ENCODE data around the gene NALF2.

Gene NALF2

GRCh38 chrX:69531031-69531755, 27.1 kb downstream of the NALF2 start:
- no peaks in the 10 kb centered on the region for H3K4me1 ChIP-seq (ENCODE audit: control insufficient read depth in 1 of 2, insufficient read depth in 2 of 2, low read length in 2 of 2)
- H3K36me3 ChIP-seq (ENCODE audit: control insufficient read depth in 1 of 2, insufficient read depth in 2 of 2, low read length in 2 of 2): no peaks in the 10 kb centered on the region
- H3K4me3 ChIP-seq (ENCODE audit: low read depth in 1 of 2, low read length in 2 of 2): no peak overlapping the region
- H3K27me3 ChIP-seq (ENCODE audit: low read depth, low read length): no peaks in the 10 kb centered on the region
- no peak overlapping the region for H3K27ac ChIP-seq (ENCODE audit: low read length)
- no peaks in the 10 kb centered on the region for H3K9me3 ChIP-seq (ENCODE audit: control insufficient read depth in 1 of 2, low read length in 2 of 2)

- Histone ChIP-seq H3K36me3 (ENCODE audit: control insufficient read depth in 1 of 2, insufficient read depth in 2 of 2, low read length in 2 of 2) (no peaks in the 10 kb centered on the region), H3K27ac (ENCODE audit: low read length) (no peak overlapping the region), H3K4me1 (ENCODE audit: control insufficient read depth in 1 of 2, insufficient read depth in 2 of 2, low read length in 2 of 2) (peaks cover 0 to 4% of the 10 kb centered on the region in 2 donors), H3K4me3 (ENCODE audit: low read depth in 1 of 2, low read length in 2 of 2) (no peak overlapping the region), H3K9me3 (ENCODE audit: control insufficient read depth in 1 of 2, low read length in 2 of 2) (no peaks in the 10 kb centered on the region), H3K27me3 (ENCODE audit: low read depth, low read length) (no peaks in the 10 kb centered on the region)
Measured at GRCh38 chrX:69535661-69536060, 31.5 kb downstream of the NALF2 start.

- H3K4me3 ChIP-seq (ENCODE audit: low read depth in 1 of 2, low read length in 2 of 2): peak overlapping the region; percentile 7 to 56
- H3K36me3 ChIP-seq (ENCODE audit: control insufficient read depth in 1 of 2, insufficient read depth in 2 of 2, low read length in 2 of 2): no peaks in the 10 kb centered on the region
- H3K27ac ChIP-seq (ENCODE audit: low read length): no peak overlapping the region
- peaks cover 0 to 4% of the 10 kb centered on the region in 2 donors for H3K4me1 ChIP-seq (ENCODE audit: control insufficient read depth in 1 of 2, insufficient read depth in 2 of 2, low read length in 2 of 2)
- H3K9me3 ChIP-seq (ENCODE audit: control insufficient read depth in 1 of 2, low read length in 2 of 2): no peaks in the 10 kb centered on the region
- no peaks in the 10 kb centered on the region for H3K27me3 ChIP-seq (ENCODE audit: low read depth, low read length)
Measured at GRCh38 chrX:69538321-69538876, 34.3 kb downstream of the NALF2 start.

- Histone ChIP-seq H3K4me1 (ENCODE audit: control insufficient read depth in 1 of 2, insufficient read depth in 2 of 2, low read length in 2 of 2) (peaks cover 0 to 4% of the 10 kb centered on the region in 2 donors), H3K27ac (ENCODE audit: low read length) (no peak overlapping the region), H3K36me3 (ENCODE audit: control insufficient read depth in 1 of 2, insufficient read depth in 2 of 2, low read length in 2 of 2) (no peaks in the 10 kb centered on the region), H3K27me3 (ENCODE audit: low read depth, low read length) (no peaks in the 10 kb centered on the region), H3K4me3 (ENCODE audit: low read depth in 1 of 2, low read length in 2 of 2) (no peak overlapping the region), H3K9me3 (ENCODE audit: control insufficient read depth in 1 of 2, low read length in 2 of 2) (no peaks in the 10 kb centered on the region)
Measured at GRCh38 chrX:69539437-69539836, 35.3 kb downstream of the NALF2 start.

- H3K27ac ChIP-seq (ENCODE audit: low read length): no peak overlapping the region
- no peak overlapping the region for H3K4me3 ChIP-seq (ENCODE audit: low read depth in 1 of 2, low read length in 2 of 2)
- no peaks in the 10 kb centered on the region for H3K36me3 ChIP-seq (ENCODE audit: control insufficient read depth in 1 of 2, insufficient read depth in 2 of 2, low read length in 2 of 2)
- no peaks in the 10 kb centered on the region for H3K27me3 ChIP-seq (ENCODE audit: low read depth, low read length)
- peaks cover 0 to 4% of the 10 kb centered on the region in 2 donors for H3K4me1 ChIP-seq (ENCODE audit: control insufficient read depth in 1 of 2, insufficient read depth in 2 of 2, low read length in 2 of 2)
- no peaks in the 10 kb centered on the region for H3K9me3 ChIP-seq (ENCODE audit: control insufficient read depth in 1 of 2, low read length in 2 of 2)
Measured at GRCh38 chrX:69541956-69542355, 37.8 kb downstream of the NALF2 start.

GRCh38 chrX:69543572-69543971, 39.4 kb downstream of the NALF2 start:
- H3K4me3 ChIP-seq (ENCODE audit: low read depth in 1 of 2, low read length in 2 of 2): no peak overlapping the region
- H3K9me3 ChIP-seq (ENCODE audit: control insufficient read depth in 1 of 2, low read length in 2 of 2): no peaks in the 10 kb centered on the region
- H3K4me1 ChIP-seq (ENCODE audit: control insufficient read depth in 1 of 2, insufficient read depth in 2 of 2, low read length in 2 of 2): peaks cover 0 to 4% of the 10 kb centered on the region in 2 donors
- no peak overlapping the region for H3K27ac ChIP-seq (ENCODE audit: low read length)
- no peaks in the 10 kb centered on the region for H3K36me3 ChIP-seq (ENCODE audit: control insufficient read depth in 1 of 2, insufficient read depth in 2 of 2, low read length in 2 of 2)
- H3K27me3 ChIP-seq (ENCODE audit: low read depth, low read length): no peaks in the 10 kb centered on the region

- H3K4me1 ChIP-seq (ENCODE audit: control insufficient read depth in 1 of 2, insufficient read depth in 2 of 2, low read length in 2 of 2): no peaks in the 10 kb centered on the region
- no peaks in the 10 kb centered on the region for H3K27me3 ChIP-seq (ENCODE audit: low read depth, low read length)
- no peak overlapping the region for H3K27ac ChIP-seq (ENCODE audit: low read length)
- no peaks in the 10 kb centered on the region for H3K36me3 ChIP-seq (ENCODE audit: control insufficient read depth in 1 of 2, insufficient read depth in 2 of 2, low read length in 2 of 2)
- no peak overlapping the region for H3K4me3 ChIP-seq (ENCODE audit: low read depth in 1 of 2, low read length in 2 of 2)
- no peaks in the 10 kb centered on the region for H3K9me3 ChIP-seq (ENCODE audit: control insufficient read depth in 1 of 2, low read length in 2 of 2)
Measured at GRCh38 chrX:69546417-69546816, 42.3 kb downstream of the NALF2 start.

- no peak overlapping the region for H3K27ac ChIP-seq (ENCODE audit: low read length)
- H3K4me3 ChIP-seq (ENCODE audit: low read depth in 1 of 2, low read length in 2 of 2): no peak overlapping the region
- H3K4me1 ChIP-seq (ENCODE audit: control insufficient read depth in 1 of 2, insufficient read depth in 2 of 2, low read length in 2 of 2): no peaks in the 10 kb centered on the region
- H3K9me3 ChIP-seq (ENCODE audit: control insufficient read depth in 1 of 2, low read length in 2 of 2): no peaks in the 10 kb centered on the region
- no peaks in the 10 kb centered on the region for H3K36me3 ChIP-seq (ENCODE audit: control insufficient read depth in 1 of 2, insufficient read depth in 2 of 2, low read length in 2 of 2)
- H3K27me3 ChIP-seq (ENCODE audit: low read depth, low read length): no peaks in the 10 kb centered on the region
Measured at GRCh38 chrX:69546978-69547377, 42.9 kb downstream of the NALF2 start.

- no peaks in the 10 kb centered on the region for H3K36me3 ChIP-seq (ENCODE audit: control insufficient read depth in 1 of 2, insufficient read depth in 2 of 2, low read length in 2 of 2)
- H3K9me3 ChIP-seq (ENCODE audit: control insufficient read depth in 1 of 2, low read length in 2 of 2): no peaks in the 10 kb centered on the region
- H3K27me3 ChIP-seq (ENCODE audit: low read depth, low read length): no peaks in the 10 kb centered on the region
- peaks cover 0 to 3% of the 10 kb centered on the region in 2 donors for H3K4me1 ChIP-seq (ENCODE audit: control insufficient read depth in 1 of 2, insufficient read depth in 2 of 2, low read length in 2 of 2)
- H3K4me3 ChIP-seq (ENCODE audit: low read depth in 1 of 2, low read length in 2 of 2): no peak overlapping the region
- H3K27ac ChIP-seq (ENCODE audit: low read length): no peak overlapping the region
Measured at GRCh38 chrX:69551421-69552009, 47.4 kb downstream of the NALF2 start.

GRCh38 chrX:69552512-69552911, 48.4 kb downstream of the NALF2 start:
- Histone ChIP-seq H3K27ac (ENCODE audit: low read length) (no peak overlapping the region), H3K4me1 (ENCODE audit: control insufficient read depth in 1 of 2, insufficient read depth in 2 of 2, low read length in 2 of 2) (peaks cover 0 to 4% of the 10 kb centered on the region in 2 donors), H3K4me3 (ENCODE audit: low read depth in 1 of 2, low read length in 2 of 2) (no peak overlapping the region), H3K36me3 (ENCODE audit: control insufficient read depth in 1 of 2, insufficient read depth in 2 of 2, low read length in 2 of 2) (no peaks in the 10 kb centered on the region), H3K9me3 (ENCODE audit: control insufficient read depth in 1 of 2, low read length in 2 of 2) (no peaks in the 10 kb centered on the region), H3K27me3 (ENCODE audit: low read depth, low read length) (no peaks in the 10 kb centered on the region)
